Activated CD4-positive, CD25-positive, alpha-beta regulatory T cell treated with anti-CD3 and anti-CD28 coated beads, Interleukin-2, amount 50 U/mL, for 24 hours (primary cell): ENCODE results near the gene ABCB7.
"Not testable (repeated sequence)": the region's sequence is repeated elsewhere in the genome, so short reads cannot be mapped to it uniquely, and the experiment has no call there.

Experiments
- ATAC-seq, 2 donors: fragments of 150-1000 bp; cut with Tn5 transposase; one replicate each; pipeline ENCODE4 v1.10.0; 2021; ENCODE audit warnings: mild to moderate bottlenecking in 1 of 2, moderate library complexity in 1 of 2

ABCB7 gene

GRCh38 chrX:75096331-75096730 lies 59.8 kb downstream of the ABCB7 start:
- ATAC-seq, result peak in 1 of 2 donors; percentile 33

GRCh38 chrX:75086731-75087195 lies 69.3 kb downstream of the ABCB7 start:
- no peak for ATAC-seq

DNA sequence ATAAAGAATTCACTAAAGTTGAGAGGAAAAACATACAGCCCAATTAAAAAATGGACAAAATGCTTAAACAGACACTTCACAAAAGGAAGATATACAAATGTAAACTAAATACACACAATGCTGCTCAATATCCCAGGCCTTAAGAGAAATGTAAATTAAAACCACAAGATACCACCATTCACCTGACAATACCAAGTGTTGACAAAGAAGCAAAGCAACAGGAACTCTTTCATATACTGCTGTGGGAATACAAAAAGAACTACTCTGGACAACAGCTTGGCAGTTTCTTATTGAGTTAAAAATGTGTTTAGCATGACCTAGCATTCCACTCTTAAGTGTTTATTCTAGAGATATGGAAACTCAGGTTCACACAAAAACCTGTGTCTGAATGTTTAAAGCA lies 71.3 kb downstream of the ABCB7 start:
- no peak for ATAC-seq

DNA sequence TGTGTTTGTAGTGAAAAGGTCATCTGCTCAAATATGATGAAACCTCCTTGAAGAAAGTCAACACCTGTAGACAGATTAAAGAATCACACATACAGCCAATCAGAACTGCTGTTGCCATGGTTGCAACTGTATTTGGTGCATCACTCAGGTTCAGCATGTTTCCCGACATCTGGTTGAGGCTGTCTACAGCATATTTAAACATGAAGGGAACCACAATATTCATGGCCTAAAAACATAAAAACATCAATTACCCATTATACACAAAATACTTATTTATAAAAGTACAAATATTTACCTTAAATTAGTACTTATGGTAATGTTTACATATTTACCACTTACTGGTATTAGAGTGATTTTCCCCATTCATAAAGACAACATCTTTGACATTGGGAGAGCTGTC lies 79.7 kb downstream of the ABCB7 start:
- no peak for ATAC-seq

DNA sequence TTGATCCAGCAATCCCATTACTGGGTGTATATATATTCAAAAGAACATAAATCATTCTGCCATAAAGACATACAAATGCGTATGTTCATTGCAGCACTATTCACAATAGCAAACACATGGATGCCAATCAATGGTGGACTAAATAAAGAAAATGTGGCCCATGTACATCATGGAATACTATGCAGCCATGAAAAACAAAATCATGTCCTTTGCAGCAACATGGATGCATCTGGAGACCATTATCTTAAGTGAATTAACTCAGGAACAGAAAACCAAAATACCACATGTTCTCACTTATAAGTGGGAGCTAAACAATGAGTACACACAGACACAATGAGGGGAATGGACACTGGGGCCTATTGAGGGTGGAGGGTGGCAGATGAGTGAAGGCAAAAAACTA lies 81.6 kb downstream of the ABCB7 start:
- no peak for ATAC-seq

DNA sequence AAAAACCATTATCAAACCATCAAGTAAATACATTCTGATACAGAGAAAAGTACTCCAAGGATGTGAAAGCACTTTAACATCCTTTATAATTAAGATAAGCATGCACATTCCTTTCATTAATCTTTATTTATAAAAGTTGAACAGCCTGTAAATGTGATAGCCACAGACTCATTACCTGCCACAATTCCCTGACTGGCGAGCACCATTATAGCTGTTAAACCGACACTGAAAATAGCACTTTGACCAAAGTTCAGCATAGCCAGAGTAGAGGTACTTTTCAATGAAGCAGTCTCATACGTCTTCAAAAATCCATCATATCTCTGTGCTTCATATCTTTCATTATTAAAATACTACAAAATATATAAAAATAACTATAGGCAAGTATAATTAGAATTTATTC lies 84.7 kb downstream of the ABCB7 start:
- no peak for ATAC-seq

- peak; percentile 17 to 27 for ATAC-seq
Measured at GRCh38 chrX:75067931-75068330, 88.2 kb downstream of the ABCB7 start.

DNA sequence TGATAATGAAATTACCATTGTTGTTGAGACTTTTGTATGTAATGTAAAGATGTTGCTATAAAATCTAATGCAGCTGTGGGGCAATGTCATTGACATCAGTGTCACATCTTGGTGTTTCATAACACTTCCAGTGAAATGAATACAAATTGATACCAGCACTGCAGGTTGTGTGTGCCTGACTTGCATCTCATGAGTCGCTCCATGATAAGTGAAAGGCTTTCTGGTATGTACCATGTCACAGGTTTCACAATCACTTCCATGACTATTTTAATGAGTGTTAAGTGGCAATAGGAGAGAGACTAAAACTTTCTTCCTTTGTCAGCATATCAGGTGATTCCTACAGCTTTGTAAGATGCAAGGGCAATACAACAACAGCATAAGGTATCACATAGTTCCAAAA lies 94.4 kb downstream of the ABCB7 start:
- peak; percentile 43 to 46 for ATAC-seq

DNA sequence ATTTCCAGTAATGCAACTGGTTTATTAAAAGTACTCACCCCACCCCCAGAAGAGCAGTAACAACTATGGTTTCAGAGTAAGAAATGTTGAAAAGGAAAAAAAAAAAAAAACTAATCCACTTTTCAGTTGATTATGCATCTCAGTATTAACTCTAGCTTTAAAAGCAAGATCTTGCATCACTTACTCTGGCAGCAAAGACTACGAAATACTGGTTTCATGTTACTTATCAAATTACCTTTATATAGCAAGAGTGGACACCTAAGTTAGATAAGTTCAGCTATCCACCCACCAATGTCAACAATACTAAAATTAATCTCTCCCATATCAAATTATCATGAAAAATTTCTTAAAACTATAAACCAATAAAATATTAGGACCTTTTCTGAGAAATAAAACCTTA lies 105.0 kb downstream of the ABCB7 start:
- no peak for ATAC-seq

GRCh38 chrX:75045369-75045768 lies 110.7 kb downstream of the ABCB7 start:
- no peak for ATAC-seq

- not testable (repeated sequence) for ATAC-seq
Measured at GRCh38 chrX:75044142-75044541, 111.9 kb downstream of the ABCB7 start.

DNA sequence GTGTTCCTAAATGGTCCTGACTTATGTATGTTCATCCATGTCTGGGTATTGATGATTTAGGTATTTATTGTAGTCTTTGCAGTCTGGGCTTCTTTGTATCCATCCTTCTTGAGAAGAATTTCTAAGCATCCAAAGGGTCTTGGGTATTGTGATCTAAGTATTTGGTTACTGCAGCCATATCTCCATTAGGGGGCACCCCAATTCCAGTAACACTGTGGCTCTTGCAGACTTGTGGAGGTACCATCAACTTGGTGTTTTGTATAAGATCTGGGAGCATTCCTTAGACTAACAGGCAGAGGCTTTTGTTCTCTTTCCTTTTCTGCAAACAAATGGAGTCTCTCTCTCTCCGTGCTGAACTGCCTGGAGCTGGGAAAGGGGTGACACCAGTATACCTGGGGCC lies 117.2 kb downstream of the ABCB7 start:
- no peak for ATAC-seq
